NCI-H82 treated with DMSO at 0.1 percent for 48 hours (cell line): ENCODE measurements around the gene GLB1L2.

ENCODE experiments used
- DNase-seq: peaks from one replicate; lab custom pipeline; 2025; ENCODE audit not compliant: unreplicated experiment; lab: John Stamatoyannopoulos, UW

Gene GLB1L2

DNA sequence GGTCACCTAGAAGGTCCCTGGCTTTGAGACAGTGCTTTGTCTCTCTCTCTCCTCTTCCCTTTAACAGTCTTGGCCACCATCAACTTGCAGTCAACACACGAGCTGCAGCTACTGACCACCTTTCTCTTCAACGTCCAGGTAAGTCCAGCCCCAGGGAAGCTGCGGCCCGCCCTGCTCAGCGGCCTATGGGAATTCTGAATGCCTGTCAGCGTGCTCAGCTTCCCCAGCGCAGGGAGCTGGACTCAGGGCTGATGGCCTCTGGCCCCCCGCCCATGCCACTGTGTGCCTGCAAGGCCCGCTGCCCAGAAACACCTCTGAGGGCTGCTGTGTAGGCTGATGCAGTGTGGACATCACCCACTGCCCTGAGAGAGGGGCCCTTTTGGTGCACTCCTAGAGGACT is 32.5 kb downstream of the GLB1L2 start:
- DNase-seq, result no peak

DNA sequence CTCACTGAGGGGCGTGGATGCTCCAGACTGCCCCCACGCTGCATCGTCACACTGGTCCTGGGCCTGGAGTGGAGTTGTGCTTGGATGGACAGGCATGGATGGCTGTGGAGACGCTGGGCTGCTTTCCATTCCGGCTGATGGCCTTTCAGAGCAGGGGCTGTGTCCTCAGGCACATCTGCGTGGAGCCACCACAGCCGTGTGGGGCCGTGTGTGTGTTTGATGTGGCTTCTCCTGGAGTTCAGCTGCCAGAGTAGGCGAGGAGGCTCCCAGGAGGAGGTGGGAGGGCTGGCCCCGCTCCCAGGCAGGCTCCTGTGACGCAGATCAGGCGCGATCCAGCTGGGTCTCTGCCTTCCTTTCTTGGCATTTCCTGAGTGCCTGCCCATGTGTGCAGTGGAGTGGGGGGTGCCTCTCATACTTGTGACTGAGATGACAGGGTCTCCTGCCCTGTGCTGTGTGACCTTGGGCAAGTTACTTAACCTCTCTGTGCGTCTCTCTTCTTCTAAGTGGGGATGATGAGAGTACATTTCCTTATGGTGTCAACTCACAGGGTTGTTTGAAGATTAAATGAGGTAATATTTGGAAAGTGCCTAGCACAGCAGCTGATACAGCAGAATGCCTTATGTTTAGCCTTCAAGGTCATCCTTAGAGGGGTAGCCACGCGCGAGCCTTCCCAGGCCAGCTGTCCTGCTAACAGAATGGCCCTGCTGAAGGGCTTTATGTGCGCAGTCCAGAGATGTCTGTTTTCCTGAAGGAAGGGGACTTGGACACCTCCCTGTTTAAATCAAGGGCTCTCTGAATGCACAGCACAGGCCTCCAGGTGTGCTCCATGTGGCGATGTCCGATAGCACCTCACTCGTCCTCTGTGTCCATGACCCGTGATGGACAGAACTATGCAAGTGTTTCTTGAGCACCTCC is 33.5 kb downstream of the GLB1L2 start:
- no peak for DNase-seq

DNA sequence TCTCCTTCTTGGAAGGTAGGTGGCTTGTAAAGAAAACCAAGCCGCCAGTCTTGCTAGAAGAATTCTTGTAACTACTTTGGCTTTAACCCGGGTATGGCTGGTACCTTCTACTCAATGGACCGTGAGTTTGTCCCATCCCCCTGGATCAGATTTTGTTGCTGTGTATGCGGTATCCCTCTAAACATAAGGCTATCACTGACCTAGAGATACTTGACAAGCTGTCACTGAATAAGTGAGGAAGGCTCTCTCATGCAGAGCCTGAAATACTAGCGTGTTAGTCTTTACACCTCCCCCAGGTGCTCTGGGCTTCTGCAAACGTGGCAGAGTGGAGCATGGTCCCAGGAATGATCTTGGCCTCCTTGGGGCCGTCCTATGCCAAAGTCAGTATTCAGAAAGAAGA is 34.5 kb downstream of the GLB1L2 start:
- DNase-seq, result no peak

DNA sequence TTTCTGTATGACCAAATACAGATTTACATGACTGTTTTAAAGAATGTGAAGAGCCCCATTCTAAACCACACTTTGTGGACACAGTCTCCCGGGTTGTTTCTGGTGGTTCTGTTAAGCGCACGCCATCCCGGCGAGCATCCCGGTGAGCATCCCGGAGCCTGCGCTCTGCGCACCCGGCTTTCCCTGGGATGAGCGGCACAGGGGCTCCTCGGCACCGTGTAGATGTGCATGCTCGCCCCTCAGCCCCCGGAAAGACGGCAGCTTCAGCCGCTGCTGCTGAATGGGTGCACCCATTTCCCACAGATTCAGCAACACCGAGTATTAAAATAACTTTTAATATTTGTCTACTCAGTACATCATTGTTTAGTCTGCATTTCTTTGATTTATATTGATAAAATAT is 36.0 kb downstream of the GLB1L2 start:
- no peak for DNase-seq

DNA sequence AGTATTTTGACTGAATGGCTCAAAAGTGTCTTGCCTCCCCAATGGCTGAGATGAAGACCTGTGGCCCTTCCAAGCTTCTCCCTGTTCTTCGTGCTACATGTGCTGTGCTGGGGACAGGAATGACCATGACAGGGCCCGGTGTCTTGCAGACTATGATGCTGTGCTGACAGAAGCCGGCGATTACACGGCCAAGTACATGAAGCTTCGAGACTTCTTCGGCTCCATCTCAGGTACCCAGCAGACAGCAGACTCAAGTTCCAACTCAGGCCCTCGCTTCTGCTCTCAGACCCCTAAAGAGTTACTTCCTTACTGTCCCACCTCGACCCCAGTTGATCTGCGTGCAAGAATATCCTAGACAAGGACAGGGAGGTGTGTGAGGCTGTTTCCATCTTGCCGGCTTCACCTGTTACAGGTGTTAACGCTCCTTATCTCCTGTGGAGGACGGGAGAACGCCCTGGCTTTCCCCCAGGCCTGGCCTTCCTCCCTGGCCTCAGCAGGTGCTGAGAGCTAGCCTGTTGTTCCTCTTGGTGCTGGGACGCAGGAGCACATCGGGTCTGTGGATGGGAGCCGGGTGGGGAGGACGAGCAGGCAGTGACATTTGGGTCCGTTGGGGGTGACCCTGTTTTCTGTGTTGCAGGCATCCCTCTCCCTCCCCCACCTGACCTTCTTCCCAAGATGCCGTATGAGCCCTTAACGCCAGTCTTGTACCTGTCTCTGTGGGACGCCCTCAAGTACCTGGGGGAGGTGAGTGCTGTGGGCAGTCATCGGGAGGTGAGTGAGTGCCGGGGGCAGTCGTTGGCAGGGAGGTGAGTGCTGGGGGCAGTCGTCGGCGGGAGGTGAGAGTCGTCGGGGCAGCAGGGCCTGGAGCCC is 38.1 kb downstream of the GLB1L2 start:
- no peak for DNase-seq

DNA sequence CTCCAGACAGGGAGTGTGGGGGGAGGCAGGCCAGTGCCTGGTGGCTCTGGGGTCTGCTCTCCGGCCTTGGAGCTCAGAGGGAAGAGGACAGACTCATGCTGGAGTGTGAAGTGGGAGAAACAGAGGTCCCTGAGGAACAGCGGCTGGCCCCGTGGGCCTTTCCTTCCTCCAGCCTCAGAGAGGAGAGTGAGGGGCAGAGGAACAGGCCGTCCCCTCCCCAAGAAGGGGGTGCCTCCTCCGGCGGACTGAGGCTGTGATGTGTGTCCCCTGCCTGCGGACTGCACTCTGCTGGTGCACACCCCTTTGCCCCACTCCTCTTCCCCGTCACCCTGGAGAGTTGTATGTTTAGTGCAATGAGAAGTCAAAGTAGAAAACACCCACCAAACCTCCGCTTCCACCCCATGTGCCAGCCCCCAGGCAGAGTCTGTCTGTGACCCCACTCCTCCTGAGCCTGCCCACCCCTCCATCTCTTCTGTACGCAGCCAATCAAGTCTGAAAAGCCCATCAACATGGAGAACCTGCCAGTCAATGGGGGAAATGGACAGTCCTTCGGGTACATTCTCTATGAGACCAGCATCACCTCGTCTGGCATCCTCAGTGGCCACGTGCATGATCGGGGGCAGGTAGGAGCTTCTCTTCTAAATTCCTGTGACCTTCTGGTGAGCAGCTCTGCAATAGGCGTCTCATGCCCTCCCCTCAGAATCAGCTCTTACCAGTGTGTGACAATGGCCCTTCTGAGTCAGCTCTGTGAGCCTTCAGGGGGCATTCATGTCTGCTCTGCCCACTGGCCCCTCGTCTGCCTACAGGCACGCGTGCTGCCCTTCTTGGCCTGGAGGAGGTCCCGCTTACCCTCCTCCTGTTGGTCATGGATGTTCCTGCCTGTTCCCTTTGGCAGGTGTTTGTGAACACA is 39.0 kb downstream of the GLB1L2 start:
- DNase-seq, result no peak

DNA sequence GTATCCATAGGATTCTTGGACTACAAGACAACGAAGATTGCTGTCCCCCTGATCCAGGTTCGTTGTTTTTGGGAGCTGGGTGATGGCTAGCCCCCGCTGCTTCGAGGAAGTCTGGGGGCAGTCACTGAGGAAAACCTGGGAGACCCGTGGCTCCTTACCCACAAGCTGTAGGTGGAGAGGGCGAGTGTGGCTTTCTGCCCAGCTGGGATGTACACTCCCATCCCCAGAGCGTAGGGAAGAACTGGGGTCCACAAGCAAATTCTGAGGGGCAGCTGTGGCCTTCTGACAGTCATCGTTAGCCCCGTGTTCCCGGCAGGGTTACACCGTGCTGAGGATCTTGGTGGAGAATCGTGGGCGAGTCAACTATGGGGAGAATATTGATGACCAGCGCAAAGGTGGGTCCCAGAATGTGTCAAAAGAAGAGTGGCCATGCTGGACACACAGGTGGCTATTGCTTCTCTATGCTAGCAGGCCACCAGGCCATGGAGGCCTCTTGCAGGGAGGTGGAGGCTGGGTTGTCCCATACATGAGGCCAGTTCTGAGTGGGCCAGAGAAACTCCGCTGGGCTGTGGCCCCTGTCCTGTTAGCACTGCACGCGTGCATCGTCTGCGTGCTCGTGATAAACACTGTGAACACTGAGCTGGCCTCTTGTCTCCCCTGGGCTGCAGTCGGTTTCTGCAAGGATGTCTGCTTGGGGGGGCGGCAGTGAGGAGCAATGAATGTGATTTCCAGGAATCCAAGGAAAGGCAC is 39.8 kb downstream of the GLB1L2 start:
- DNase-seq, result no peak

DNA sequence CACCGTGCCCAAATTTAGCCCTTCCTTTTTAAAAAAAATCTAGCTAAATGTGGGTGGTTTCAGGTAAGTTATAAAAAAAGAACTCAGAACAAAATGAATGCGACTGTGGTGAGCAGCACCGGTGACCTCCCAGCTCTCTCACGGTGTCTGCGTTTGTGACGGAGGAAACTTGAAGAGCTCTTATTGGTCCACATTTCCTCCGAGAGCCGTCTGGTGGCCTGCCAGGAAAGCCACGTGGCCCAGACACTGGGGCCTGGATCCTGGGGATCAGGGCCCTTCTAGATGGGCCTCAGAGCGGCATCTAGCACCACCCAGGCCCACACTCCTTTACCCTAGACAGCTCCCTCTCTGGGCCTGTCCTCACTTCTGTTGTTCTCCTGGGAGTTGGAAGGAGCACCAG is 40.7 kb downstream of the GLB1L2 start:
- DNase-seq, result no peak

DNA sequence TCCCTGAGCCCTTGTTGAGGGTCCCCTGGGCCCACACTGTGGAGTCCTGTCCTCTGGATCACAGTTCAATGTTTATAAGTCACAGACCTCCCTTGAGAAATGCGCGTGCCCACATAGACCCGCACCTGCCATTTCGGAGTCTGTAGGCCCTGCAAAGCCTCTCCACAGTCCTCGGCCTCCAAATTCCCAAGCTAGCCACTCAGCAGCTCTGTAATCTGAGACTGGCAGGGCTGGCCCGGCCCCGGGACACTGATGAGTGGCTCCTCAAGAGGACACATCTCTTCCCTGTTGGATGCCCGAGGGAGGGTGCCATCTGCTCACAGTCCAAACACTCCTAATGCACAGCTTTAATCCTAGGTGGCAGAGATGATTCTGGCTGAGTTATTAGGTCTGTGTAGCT is 41.2 kb downstream of the GLB1L2 start:
- no peak for DNase-seq

DNA sequence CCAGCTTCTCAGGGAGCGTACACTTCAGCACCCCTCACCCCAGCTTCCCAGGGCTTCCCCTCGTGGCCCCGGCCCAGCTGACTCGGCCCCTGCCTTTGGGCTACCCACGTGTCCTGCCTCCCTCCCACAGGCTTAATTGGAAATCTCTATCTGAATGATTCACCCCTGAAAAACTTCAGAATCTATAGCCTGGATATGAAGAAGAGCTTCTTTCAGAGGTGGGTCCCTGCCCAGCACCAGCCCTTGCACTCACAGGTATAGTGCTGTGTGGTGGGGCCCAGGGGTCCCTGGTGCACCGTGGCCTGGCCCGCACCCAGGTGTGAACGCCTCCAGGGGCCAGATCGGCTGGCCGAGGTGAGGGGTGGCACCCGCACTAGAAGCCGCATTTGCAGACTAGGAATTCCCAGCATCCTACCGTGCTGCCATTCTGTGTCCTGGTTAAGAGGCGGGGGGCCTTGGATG is 41.8 kb downstream of the GLB1L2 start:
- DNase-seq, result no peak

DNA sequence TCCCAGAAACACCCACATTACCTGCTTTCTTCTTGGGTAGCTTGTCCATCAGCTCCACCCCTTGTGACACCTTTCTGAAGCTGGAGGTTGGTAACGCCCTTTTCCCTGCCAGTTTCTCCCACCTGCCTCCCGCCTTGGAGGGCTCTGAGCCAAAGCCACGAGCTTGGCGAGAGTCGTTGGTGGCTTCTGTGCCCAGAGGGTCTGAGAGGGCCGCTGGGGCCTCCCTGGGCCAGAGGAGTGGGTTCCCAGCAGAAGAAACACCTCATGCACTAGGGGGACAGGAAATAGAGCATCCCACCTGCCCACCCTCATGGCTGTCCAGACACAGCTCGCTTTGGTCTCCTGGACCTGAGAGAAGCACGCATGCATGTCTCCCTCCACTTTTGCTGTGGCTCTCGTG is 42.4 kb downstream of the GLB1L2 start:
- no peak for DNase-seq

DNA sequence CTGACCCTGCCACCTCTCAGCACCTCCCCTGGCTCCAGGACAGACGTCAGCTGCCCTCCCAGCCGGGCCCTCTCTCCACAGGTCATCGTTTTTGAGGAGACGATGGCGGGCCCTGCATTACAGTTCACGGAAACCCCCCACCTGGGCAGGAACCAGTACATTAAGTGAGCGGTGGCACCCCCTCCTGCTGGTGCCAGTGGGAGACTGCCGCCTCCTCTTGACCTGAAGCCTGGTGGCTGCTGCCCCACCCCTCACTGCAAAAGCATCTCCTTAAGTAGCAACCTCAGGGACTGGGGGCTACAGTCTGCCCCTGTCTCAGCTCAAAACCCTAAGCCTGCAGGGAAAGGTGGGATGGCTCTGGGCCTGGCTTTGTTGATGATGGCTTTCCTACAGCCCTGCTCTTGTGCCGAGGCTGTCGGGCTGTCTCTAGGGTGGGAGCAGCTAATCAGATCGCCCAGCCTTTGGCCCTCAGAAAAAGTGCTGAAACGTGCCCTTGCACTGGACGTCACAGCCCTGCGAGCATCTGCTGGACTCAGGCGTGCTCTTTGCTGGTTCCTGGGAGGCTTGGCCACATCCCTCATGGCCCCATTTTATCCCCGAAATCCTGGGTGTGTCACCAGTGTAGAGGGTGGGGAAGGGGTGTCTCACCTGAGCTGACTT is 43.2 kb downstream of the GLB1L2 start:
- DNase-seq, result no peak

DNA sequence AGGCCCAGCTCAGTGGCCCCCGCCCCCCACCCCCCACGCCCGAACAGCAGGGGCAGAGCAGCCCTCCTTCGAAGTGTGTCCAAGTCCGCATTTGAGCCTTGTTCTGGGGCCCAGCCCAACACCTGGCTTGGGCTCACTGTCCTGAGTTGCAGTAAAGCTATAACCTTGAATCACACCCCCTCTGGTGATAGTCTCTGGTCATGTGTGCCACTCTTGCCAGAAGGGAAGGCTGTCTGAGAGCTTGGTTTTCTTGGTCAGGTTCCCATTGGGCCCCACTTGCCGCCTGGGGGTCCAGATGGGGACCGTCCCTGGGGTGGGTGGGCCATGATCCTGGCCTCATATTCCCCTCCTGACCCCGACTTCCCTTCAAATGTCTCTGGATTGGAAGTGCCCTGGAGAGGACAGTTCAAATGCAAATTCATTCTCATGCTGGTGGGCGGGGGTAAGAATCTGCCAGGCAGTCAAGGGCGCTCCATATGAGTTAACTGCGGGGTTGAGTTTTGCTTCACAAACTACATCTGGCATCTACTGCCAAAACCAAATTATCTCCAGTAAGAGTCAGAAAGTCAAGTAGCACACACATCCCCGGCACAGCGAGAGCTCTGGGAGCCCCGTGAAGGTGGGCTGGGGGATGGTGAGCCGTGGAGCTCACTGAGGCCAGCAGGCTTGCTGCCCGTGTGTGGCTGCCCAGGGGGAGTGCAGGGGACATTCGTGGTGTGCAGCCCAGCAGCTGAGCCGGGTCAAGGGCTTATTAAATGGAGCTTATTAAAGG is 44.5 kb downstream of the GLB1L2 start:
- DNase-seq, result no peak

DNA sequence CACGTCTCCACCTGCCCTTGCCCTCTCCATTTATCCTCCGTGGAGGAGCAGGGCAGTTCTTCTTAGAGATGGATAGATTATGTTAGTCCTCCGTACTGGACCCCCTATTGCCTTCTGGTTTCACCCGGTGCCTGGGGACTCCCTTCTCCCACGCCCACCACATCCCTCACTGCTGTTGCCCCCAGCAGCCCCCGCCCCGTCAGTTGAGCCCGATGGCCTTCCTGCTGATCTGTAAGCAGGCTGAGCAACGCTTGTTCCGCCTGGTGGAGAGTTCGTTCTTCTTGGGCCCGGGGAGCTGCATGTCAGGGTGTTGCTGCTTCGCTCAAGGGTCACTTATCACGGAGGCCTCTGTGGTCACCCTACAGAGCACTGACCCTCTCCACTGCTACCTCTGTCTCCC is 46.1 kb downstream of the GLB1L2 start:
- DNase-seq, result no peak

DNA sequence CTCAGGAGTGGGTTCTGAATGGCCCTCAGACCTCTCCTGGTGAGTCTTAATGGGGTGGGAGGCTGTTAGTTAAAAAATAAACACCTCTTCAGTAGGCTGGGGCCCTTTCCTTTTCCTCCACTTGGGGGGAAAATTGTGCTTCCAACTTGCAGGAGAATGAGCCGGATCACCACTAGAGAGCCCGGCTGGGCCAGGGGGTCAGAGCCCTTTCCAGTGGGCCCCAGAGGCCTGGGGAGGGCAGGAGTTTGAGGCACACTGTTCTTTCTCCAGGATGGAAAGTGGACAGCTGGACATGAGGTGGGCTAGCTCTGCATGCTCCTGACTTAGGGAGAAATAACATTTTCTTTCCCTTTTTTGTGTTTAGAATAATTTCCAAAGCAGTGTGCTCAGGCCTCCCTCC is 47.5 kb downstream of the GLB1L2 start:
- no peak for DNase-seq

DNA sequence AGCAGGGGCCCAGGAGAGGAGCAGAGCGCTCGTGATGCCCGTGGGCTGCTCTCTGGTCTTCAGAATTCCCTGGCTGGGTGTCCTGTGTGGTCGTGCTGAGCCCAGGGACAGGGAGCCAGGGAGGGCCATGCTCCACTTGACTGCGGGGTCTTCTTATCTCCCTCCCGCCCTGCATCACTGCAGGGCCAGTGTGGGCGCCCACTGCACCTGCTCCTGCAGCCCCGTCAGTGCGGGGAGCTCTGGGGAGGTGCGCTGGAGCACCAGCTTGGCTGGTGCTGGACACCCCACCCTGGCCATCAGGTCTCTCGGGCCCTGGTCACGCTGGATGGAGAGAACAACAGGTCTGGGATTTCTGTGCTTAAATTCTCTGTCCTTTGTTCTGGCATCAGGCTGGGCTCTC is 48.4 kb downstream of the GLB1L2 start:
- DNase-seq, result no peak

DNA sequence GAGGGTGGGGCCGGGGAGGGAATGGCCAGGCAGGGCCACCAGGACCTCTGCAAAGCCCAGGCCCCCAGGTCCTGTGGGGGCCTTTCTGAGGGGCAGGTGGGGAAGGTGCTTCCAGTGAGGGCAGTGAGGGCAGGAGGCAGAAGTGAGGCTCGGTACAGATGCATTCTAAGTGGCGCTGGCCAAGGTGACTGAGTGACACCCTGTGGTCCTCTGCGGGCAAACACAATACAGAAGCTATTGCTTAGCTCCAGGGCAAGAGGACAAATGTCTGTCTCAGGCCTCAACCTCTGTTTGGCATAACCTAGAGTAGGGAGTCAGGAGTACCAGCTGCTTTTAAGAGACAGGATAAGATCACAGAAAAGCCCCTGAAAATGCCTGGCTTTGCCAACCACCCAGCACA is 49.0 kb downstream of the GLB1L2 start:
- no peak for DNase-seq

DNA sequence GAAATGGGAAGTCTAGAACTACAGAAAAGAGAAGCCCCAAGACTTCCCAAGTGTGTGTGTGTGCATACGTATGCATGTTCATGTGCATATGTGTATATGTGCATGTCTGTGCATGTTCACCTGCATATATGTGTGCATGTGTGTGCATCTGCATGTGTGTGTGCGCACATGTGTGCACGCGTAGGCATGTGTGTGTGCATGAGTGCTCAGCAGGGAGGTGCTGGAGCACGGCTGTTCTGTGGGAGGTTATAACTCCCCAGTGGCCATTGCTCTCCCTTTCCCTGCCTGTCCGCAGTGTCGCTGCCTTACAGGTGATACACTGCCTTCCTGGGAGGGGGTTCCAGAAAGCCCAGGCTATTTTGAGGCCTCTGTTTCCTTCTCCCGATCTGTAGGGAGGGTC is 50.5 kb downstream of the GLB1L2 start:
- DNase-seq, result no peak

DNA sequence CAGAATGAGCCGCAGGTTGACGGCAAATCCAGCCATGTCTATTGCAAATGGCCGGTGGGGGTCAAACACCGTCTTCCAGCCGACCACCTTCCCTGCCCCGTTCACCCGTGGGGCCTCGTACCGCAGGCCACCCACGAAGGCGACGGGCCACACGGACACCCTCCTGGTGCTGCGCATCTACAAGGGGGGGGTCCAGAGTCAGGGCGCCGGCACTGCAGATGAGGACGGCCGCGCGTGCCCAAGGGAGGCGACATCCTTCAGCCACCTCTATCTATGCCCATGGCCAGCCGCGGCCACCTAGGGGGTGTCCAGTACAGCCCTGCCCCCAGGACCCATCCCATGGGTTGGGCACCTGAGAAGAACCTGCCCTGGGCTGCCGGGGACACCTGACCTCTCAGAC is 51.0 kb downstream of the GLB1L2 start:
- DNase-seq, result no peak
